SK-N-SH (cell line): Measurements from ENCODE around the gene ID1. TPM values are rescaled to one million over a fixed set of nuclear protein-coding genes. Genes with fewer than 3 reads are reported as not detected.

Experiments
- CTCF ChIA-PET: fragments of 300-600, 350-600 bp; formaldehyde crosslinking; extraction: SDS; loops from one replicate; lab custom pipeline; 2021; lab: Yijun Ruan, JAX
- POLR2A ChIA-PET: fragments of 350-600 bp; sonication (Branson Sonifier 250); formaldehyde crosslinking; extraction: SDS; loops from one replicate; lab custom pipeline; 2020; ENCODE audit warnings: antibody characterized with exemption, inconsistent platforms; lab: Yijun Ruan, JAX
- DNase-seq: peaks from one replicate; pipeline ENCODE4 v3.0.0; 2012
- H2AFZ ChIP-seq: fragments of 200-600 bp; sonication (generic); 2 replicates; pipeline ENCODE4 v1.8.1; 2016; ENCODE audit warnings: antibody characterized with exemption, mild to moderate bottlenecking, low read depth
- H3F3A ChIP-seq: fragments of 200-600 bp; sonication (generic); replicated peaks from 2 replicates; pipeline ENCODE3; 2016; ENCODE audit warnings: antibody characterized with exemption, mild to moderate bottlenecking; ENCODE audit not compliant: insufficient read depth
- H3K27ac ChIP-seq, 2 experiments: fragments of 200-500 bp in 1 of 2; fragments of 200-600 bp in 1 of 2; sonication (Bioruptor generic) in 1 of 2; sonication (generic), shearing (Covaris generic) in 1 of 2; 2 replicates each; pipeline versions ENCODE4 v1.5.1 to v1.6.1; 2014 to 2016; ENCODE audit warnings: low read depth in 2 of 2, inconsistent platforms in 1 of 2, low read length in 1 of 2, mild to moderate bottlenecking in 1 of 2, mixed read lengths in 1 of 2
- H3K27me3 ChIP-seq: fragments of 200-600 bp; sonication (generic), shearing (Covaris generic); 2 replicates; pipeline ENCODE4 v1.6.1; 2016; ENCODE audit warnings: mixed run types; ENCODE audit not compliant: insufficient read depth
- H3K36me3 ChIP-seq, 2 experiments: fragments of 200-500 bp in 1 of 2; fragments of 200-600 bp in 1 of 2; sonication (Bioruptor generic) in 1 of 2; sonication (generic) in 1 of 2; replicated peaks in 1 of 2; 2 replicates each; pipeline versions ENCODE3 to v1.5.1; 2014 to 2016; ENCODE audit warnings: low read length in 1 of 2, mild to moderate bottlenecking in 1 of 2; ENCODE audit not compliant: insufficient read depth in 2 of 2, control insufficient read depth in 1 of 2
- H3K4me1 ChIP-seq, 2 experiments: fragments of 200-500 bp in 1 of 2; fragments of 200-600 bp in 1 of 2; sonication (Bioruptor generic) in 1 of 2; sonication (generic), shearing (Covaris generic) in 1 of 2; 2 replicates each; pipeline versions ENCODE4 v1.5.1 to v1.6.1; 2014 to 2016; ENCODE audit warnings: low read depth in 1 of 2, low read length in 1 of 2, mixed run types in 1 of 2; ENCODE audit not compliant: insufficient read depth in 2 of 2, control insufficient read depth in 1 of 2
- H3K4me2 ChIP-seq: fragments of 200-600 bp; sonication (generic), shearing (Covaris generic); 2 replicates; pipeline ENCODE4 v1.6.1; 2017; ENCODE audit warnings: mixed run types
- H3K4me3 ChIP-seq, 2 experiments: fragments of 200-500 bp in 1 of 2; fragments of 200-600 bp in 1 of 2; sonication (Bioruptor generic) in 1 of 2; sonication (generic), shearing (Covaris generic) in 1 of 2; 2 replicates each; pipeline versions ENCODE4 v1.5.1 to v1.8.1; 2014 to 2016; ENCODE audit warnings: low read depth in 2 of 2, inconsistent platforms in 1 of 2, low read length in 1 of 2, mild to moderate bottlenecking in 1 of 2, mixed read lengths in 1 of 2, moderate library complexity in 1 of 2
- H3K79me2 ChIP-seq: fragments of 200-600 bp; sonication (generic); 2 replicates; pipeline ENCODE4 v1.8.1; 2017; ENCODE audit warnings: mild to moderate bottlenecking; ENCODE audit not compliant: insufficient read depth
- H3K9ac ChIP-seq: fragments of 200-600 bp; sonication (generic); 2 replicates; pipeline ENCODE4 v1.6.1; 2017; ENCODE audit warnings: mixed run types
- H3K9me2 ChIP-seq: fragments of 200-600 bp; sonication (generic); 2 replicates; pipeline ENCODE4 v1.6.1; 2017; ENCODE audit warnings: mixed run types
- H3K9me3 ChIP-seq: fragments of 200-600 bp; sonication (generic); 2 replicates; pipeline ENCODE4 v1.6.1; 2017; ENCODE audit warnings: mixed run types, mild to moderate bottlenecking, moderate library complexity
- H4K20me1 ChIP-seq: fragments of 200-600 bp; sonication (generic); 2 replicates; pipeline ENCODE4 v1.6.1; 2017; ENCODE audit warnings: mild to moderate bottlenecking, mixed run types; ENCODE audit not compliant: insufficient read depth
- CTCF ChIP-seq: fragments of 200-600 bp; sonication (generic); IDR thresholded peaks from 2 replicates; pipeline ENCODE4 v1.6.1; 2017; ENCODE audit warnings: antibody characterized with exemption, mild to moderate bottlenecking, moderate library complexity
- EP300 ChIP-seq, 2 experiments: IDR thresholded peaks; 2 replicates each; pipeline versions ENCODE4 v1.4.0 to v1.6.1; 2012; ENCODE audit warnings: borderline replicate concordance in 1 of 2, low read depth in 1 of 2, low read length in 1 of 2
- FOSL2 ChIP-seq: IDR thresholded peaks from 2 replicates; pipeline ENCODE4 v1.4.0; 2012; ENCODE audit warnings: low read depth, mild to moderate bottlenecking, moderate library complexity, borderline replicate concordance
- FOXJ3 ChIP-seq: sonication (generic); formaldehyde crosslinking; IDR thresholded peaks from 2 replicates; pipeline ENCODE4 v1.5.1; 2020; ENCODE audit warnings: mild to moderate bottlenecking, missing genetic modification reagents
- FOXM1 ChIP-seq: IDR thresholded peaks from 2 replicates; pipeline ENCODE4 v1.4.0; 2012; ENCODE audit warnings: low read depth, mild to moderate bottlenecking
- GABPA ChIP-seq: IDR thresholded peaks from 2 replicates; pipeline ENCODE4 v1.4.0; 2012; ENCODE audit warnings: low read depth, mild to moderate bottlenecking
- GATA2 ChIP-seq: sonication (generic); formaldehyde crosslinking; IDR thresholded peaks from 2 replicates; pipeline ENCODE4 v1.5.0; 2020; ENCODE audit warnings: mild to moderate bottlenecking, missing genetic modification reagents
- JUND ChIP-seq: IDR thresholded peaks from 2 replicates; pipeline ENCODE4 v1.4.0; 2012
- MAX ChIP-seq: IDR thresholded peaks from 2 replicates; pipeline ENCODE4 v1.4.0; 2012; ENCODE audit warnings: low read depth
- NRF1 ChIP-seq: IDR thresholded peaks from 2 replicates; pipeline ENCODE4 v1.6.1; 2012; ENCODE audit warnings: low read depth, mild to moderate bottlenecking, low read length
- PBX3 ChIP-seq: IDR thresholded peaks from 2 replicates; pipeline ENCODE4; 2012
- RFX5 ChIP-seq: IDR thresholded peaks from 2 replicates; pipeline ENCODE4 v1.6.1; 2012; ENCODE audit warnings: mild to moderate bottlenecking, improper control_type of control experiment, low read length
- RXRA ChIP-seq: IDR thresholded peaks from 2 replicates; pipeline ENCODE4 v1.4.0; 2012; ENCODE audit warnings: low read depth, mild to moderate bottlenecking, borderline replicate concordance
- SMC3 ChIP-seq: IDR thresholded peaks from 2 replicates; pipeline ENCODE4 v1.6.1; 2012; ENCODE audit warnings: low read depth, low read length, improper control_type of control experiment
- TCF12 ChIP-seq: IDR thresholded peaks from 2 replicates; pipeline ENCODE4 v1.4.0; 2012
- TEAD4 ChIP-seq: IDR thresholded peaks from 2 replicates; pipeline ENCODE4 v1.4.0; 2012; ENCODE audit warnings: mild to moderate bottlenecking, borderline replicate concordance; ENCODE audit not compliant: insufficient read depth
- USF2 ChIP-seq: fragments of 150-350 bp; IDR thresholded peaks from 2 replicates; pipeline ENCODE4 v1.6.1; 2017; ENCODE audit warnings: antibody characterized with exemption, low read length, low read depth, borderline replicate concordance
- YY1 ChIP-seq: IDR thresholded peaks from 2 replicates; pipeline ENCODE4 v1.4.0; 2012; ENCODE audit warnings: low read depth, mild to moderate bottlenecking
- WGBS: methylation state at CpG from one replicate; pipeline ENCODE4 v1.1.6; 2017; ENCODE audit warnings: low lambda C conversion rate; 5-methylcytosine and 5-hydroxymethylcytosine counted together
- polyA plus RNA-seq, 3 experiments: library from polyadenylated mRNA; depleted of rRNA; stranded (reverse); fragments of >200 nt; gene quantifications; 2 replicates each; pipeline ENCODE4 v1.2.3, GENCODE V29; 2012

ID1 gene
- polyA plus RNA-seq, 1 of the 3 experiments (the other 2 are of a cell fraction), result 493 TPM

GRCh38 chr20:31593221-31594001, 11.7 kb upstream of the ID1 start:
- H3F3A ChIP-seq, result peaks cover 46% of the 10 kb centered on the region
- H3K9me2 ChIP-seq, result no peaks in the 10 kb centered on the region
- WGBS, result 28% methylated on average over 9 of the region's 11 CpGs
- TF ChIP-seq RXRA (peak; percentile 21; the same call in 1 of the 2 replicates), FOSL2 (peak; percentile 91), EP300 (IDR thresholded peaks at IDR 0.05; ENCODE audit: borderline replicate concordance in 1 of 2, low read depth in 1 of 2, low read length in 1 of 2) (peak in 1 of 2 experiments; percentile 53; a peak in 1 of 4 replicates), SMC3 (no peak), JUND (peak; percentile 86), CTCF (peak; percentile 33; the same call in 1 of the 2 replicates), MAX (peak; percentile 50; the same call in 1 of the 2 replicates), YY1 (no peak), TCF12 (peak; percentile 69), PBX3 (no peak), RFX5 (no peak)
- H3K4me2 ChIP-seq, result peak overlapping the region; percentile 38; the same call in 1 of the 2 replicates
- CTCF ChIA-PET, result interaction anchor here (1.1 to 3.6 kb wide), 4 partner anchors 16 to 31 kb away, joined by 4 to 31 read pairs (median 5); no protein-coding TSS in a partner anchor
- no peak for DNase-seq
- H3K9ac ChIP-seq, result peak overlapping the region; percentile 6; the same call in 1 of the 2 replicates
- H2AFZ ChIP-seq, result no peak overlapping the region
- H3K4me3 ChIP-seq, result no peak overlapping the region
- H3K36me3 ChIP-seq, result no peaks in the 10 kb centered on the region
- no peaks in the 10 kb centered on the region for H3K27me3 ChIP-seq
- peaks cover 6 to 10% of the 10 kb centered on the region in 2 experiments; a peak in 1 of 4 replicates for H3K4me1 ChIP-seq
- no peaks in the 10 kb centered on the region for H4K20me1 ChIP-seq
- peak overlapping the region in 1 of 2 experiments; percentile 91; a peak in 2 of 4 replicates for H3K27ac ChIP-seq
- H3K9me3 ChIP-seq, result no peaks in the 10 kb centered on the region
- POLR2A ChIA-PET, result interaction anchor here (0.8 to 1.4 kb wide), 4 partner anchors 11 to 20 kb away, joined by 3 to 8 read pairs (median 4); partner anchors contain the start of gene ID1
- peaks cover 3% of the 10 kb centered on the region; the same call in 1 of the 2 replicates for H3K79me2 ChIP-seq

GRCh38 chr20:31594002-31594557, 11.0 kb upstream of the ID1 start:
- DNase-seq, result no peak
- Histone ChIP-seq H3K4me1 (peaks cover 6 to 10% of the 10 kb centered on the region in 2 experiments; a peak in 1 of 4 replicates), H3K4me3 (no peak overlapping the region), H3K4me2 (peak overlapping the region; percentile 23; the same call in 1 of the 2 replicates), H3F3A (peaks cover 46% of the 10 kb centered on the region), H3K27me3 (no peaks in the 10 kb centered on the region), H3K79me2 (peaks cover 3% of the 10 kb centered on the region; the same call in 1 of the 2 replicates), H3K9me2 (no peaks in the 10 kb centered on the region), H2AFZ (no peak overlapping the region), H3K36me3 (no peaks in the 10 kb centered on the region), H3K27ac (peak overlapping the region; percentile 86 to 91; a peak in 3 of 4 replicates), H3K9me3 (no peaks in the 10 kb centered on the region), H3K9ac (no peak overlapping the region), H4K20me1 (no peaks in the 10 kb centered on the region)
- WGBS, result 86% methylated on average over 13 of the region's 13 CpGs
- ChIA-PET POLR2A (interaction anchor here (1.4 to 3.1 kb wide), 2 partner anchors 11 to 12 kb away, joined by 8 to 51 read pairs; partner anchors contain the start of gene ID1), CTCF (interaction anchor here (1.1 to 33.9 kb wide), 6 partner anchors 17 to 31 kb away, joined by 4 to 1802 read pairs (median 18); no protein-coding TSS in a partner anchor)
- TF ChIP-seq FOXM1, result no peak
- TF ChIP-seq RFX5, result no peak
- no peak for TF ChIP-seq USF2
- no peak for TF ChIP-seq GABPA
- TF ChIP-seq GATA2, result no peak
- no peak for TF ChIP-seq NRF1
- no peak for TF ChIP-seq TEAD4
- TF ChIP-seq PBX3, result no peak
- no peak for TF ChIP-seq FOSL2
- no peak for TF ChIP-seq FOXJ3 (CRISPR knock-in tag)
- TF ChIP-seq MAX, result no peak
- TF ChIP-seq SMC3, result no peak
